Measurements from ENCODE around the gene DRC1. TPM values are rescaled to one million over a fixed set of nuclear protein-coding genes. Genes with fewer than 3 reads are reported as not detected.

Gene DRC1
- total and polyA plus RNA-seq, 2 of the 4 experiments (the other 2 are of a cell fraction): 0.18 TPM; not detected in 1

- Histone ChIP-seq H3K56ac (ENCODE audit: extremely low read depth, insufficient read depth, low read length) (no peak overlapping the region), H3K4me1 (ENCODE audit: control insufficient read depth, insufficient read depth, low read length) (no peaks in the 10 kb centered on the region), H3K4ac (ENCODE audit: low read depth, low read length) (no peak overlapping the region), H4K20me1 (ENCODE audit: insufficient read depth, low read length) (no peaks in the 10 kb centered on the region), H2AK9ac (replicated peaks; ENCODE audit: low read depth, low read length, poor library complexity) (no peak overlapping the region), H2BK20ac (ENCODE audit: low read depth, low read length) (no peak overlapping the region), H2BK15ac (ENCODE audit: low read depth, low read length) (no peak overlapping the region), H3K79me1 (ENCODE audit: low read depth in 1 of 2, low read length in 2 of 2) (no peaks in the 10 kb centered on the region), H3K4me3 (ENCODE audit: insufficient read depth, low read depth, low read length) (no peak overlapping the region), H2AK5ac (ENCODE audit: low read depth, low read length) (no peak overlapping the region), H4K8ac (ENCODE audit: low read depth in 2 of 2, low read length in 2 of 2) (no peak overlapping the region), H3K23ac (ENCODE audit: low read depth, low read length) (no peak overlapping the region), H3K9me3 (ENCODE audit: control insufficient read depth, insufficient read depth, low read length) (no peaks in the 10 kb centered on the region), H3K9me1 (ENCODE audit: insufficient read depth, low read length) (peaks cover 6% of the 10 kb centered on the region), H2BK5ac (ENCODE audit: low read depth, low read length, poor library complexity, severe bottlenecking) (no peak overlapping the region), H3K9ac (ENCODE audit: low read depth, low read length) (no peak overlapping the region), H3K27ac (ENCODE audit: insufficient read depth, low read length) (no peak overlapping the region), H4K91ac (ENCODE audit: insufficient read depth, low read depth, low read length) (no peak overlapping the region), H2AFZ (replicated peaks; ENCODE audit: low read length, poor library complexity) (no peak overlapping the region), H3K14ac (replicated peaks; ENCODE audit: low read depth, low read length) (no peak overlapping the region), H3K18ac (ENCODE audit: low read depth, low read length) (no peak overlapping the region), H4K5ac (ENCODE audit: low read depth, low read length) (no peak overlapping the region), H3K27me3 (ENCODE audit: control insufficient read depth, insufficient read depth, low read length) (peaks cover 18% of the 10 kb centered on the region; the same call in 1 of the 2 replicates), H3K36me3 (ENCODE audit: control insufficient read depth, insufficient read depth, low read length) (no peaks in the 10 kb centered on the region), H2BK120ac (ENCODE audit: low read depth, low read length) (no peak overlapping the region), H3K4me2 (ENCODE audit: low read depth, low read length) (no peak overlapping the region)
- no peak for ATAC-seq (ENCODE audit: low read depth)
- in situ Hi-C loops (cut with MboI; ENCODE audit: low sequenced_read_pairs) (no loop called here), intact Hi-C loops (cut with micrococcal nuclease) (loop anchor here (5.0 kb wide), 1 partner anchor 237 kb away; no protein-coding TSS in a partner anchor), dilution Hi-C loops (cut with HindIII; ENCODE audit: low sequenced_read_pairs, unreplicated experiment) (no loop called here)
- TF ChIP-seq POLR2A (IDR thresholded peaks at IDR 0.05; ENCODE audit: low read depth, low read length) (no peak), MAZ (IDR thresholded peaks at IDR 0.05; ENCODE audit: borderline replicate concordance, low read depth, low read length) (no peak), MXI1 (IDR thresholded peaks at IDR 0.05; ENCODE audit: borderline replicate concordance, low read depth, low read length) (no peak), RFX5 (IDR thresholded peaks at IDR 0.05; ENCODE audit: low read depth, low read length) (no peak)
- ChIA-PET CTCF (no interaction called here), POLR2A (ENCODE audit: unreplicated experiment) (no interaction called here)
- no TSS peak for BruUV-seq (replicated peaks)
- DNase-seq: no peak
- WGBS, 2 experiments (ENCODE audit: extremely low coverage in 2 of 2, insufficient read length in 1 of 2): 66% methylated on average over 10 of the region's 18 CpGs; no CpG with 5 or more reads in 1 of the 2 experiments
Observed at GRCh38 chr2:26480566-26481423, 79.1 kb downstream of the DRC1 start.
